T-helper 9 cell (primary cell): ENCODE data around the gene GABARAP.
A peak's percentile ranks its signal among the peaks of the same experiment; 100 is the strongest.

ENCODE experiments used
- DNase-seq: peaks from one replicate; pipeline ENCODE4 v3.0.0-alpha.2; 2020

GABARAP gene

GRCh38 chr17:7221278-7222092 lies 20.8 kb downstream of the GABARAP start:
- no peak for DNase-seq

GRCh38 chr17:7220593-7221277 lies 21.5 kb downstream of the GABARAP start:
- DNase-seq, result peak; percentile 40

- peak; percentile 70 for DNase-seq
Measured at GRCh38 chr17:7219812-7220592, 22.2 kb downstream of the GABARAP start, which contains the start of the genes ACADVL and DLG4. TSS of gene ACADVL (plus strand) at chr17:7219938. CDS start at chr17:7219985, 47 bp downstream. TSS of gene DLG4 (minus strand) at chr17:7219836.

- no peak for DNase-seq
Measured at GRCh38 chr17:7219229-7219811, 22.9 kb downstream of the GABARAP start.

GRCh38 chr17:7218758-7219157 lies 23.5 kb downstream of the GABARAP start:
- DNase-seq, result no peak

- no peak for DNase-seq
Measured at GRCh38 chr17:7218166-7218565, 24.1 kb downstream of the GABARAP start.

GRCh38 chr17:7217113-7217987 lies 24.9 kb downstream of the GABARAP start:
- DNase-seq, result no peak

GRCh38 chr17:7216242-7217112 lies 25.8 kb downstream of the GABARAP start:
- DNase-seq, result no peak

GRCh38 chr17:7215652-7216180 lies 26.5 kb downstream of the GABARAP start:
- DNase-seq, result no peak

GRCh38 chr17:7215136-7215638 lies 27.1 kb downstream of the GABARAP start:
- no peak for DNase-seq

GRCh38 chr17:7214300-7215135 lies 27.7 kb downstream of the GABARAP start:
- DNase-seq, result peak; percentile 98

GRCh38 chr17:7213895-7214299 lies 28.4 kb downstream of the GABARAP start:
- peak; percentile 70 for DNase-seq

GRCh38 chr17:7211491-7212273 lies 30.6 kb downstream of the GABARAP start:
- no peak for DNase-seq

GRCh38 chr17:7208754-7209460 lies 33.3 kb downstream of the GABARAP start:
- no peak for DNase-seq

- DNase-seq, result no peak
Measured at GRCh38 chr17:7208027-7208571, 34.1 kb downstream of the GABARAP start.

GRCh38 chr17:7207120-7208001 lies 34.9 kb downstream of the GABARAP start:
- no peak for DNase-seq
